ENCODE data around the gene TSC22D4. TPM values are rescaled to one million over a fixed set of nuclear protein-coding genes. Genes with fewer than 3 reads are reported as not detected.

TSC22D4 gene
- total and polyA plus RNA-seq, 2 experiments from 2014 or later, result 14.6 to 24.9 TPM

DNA sequence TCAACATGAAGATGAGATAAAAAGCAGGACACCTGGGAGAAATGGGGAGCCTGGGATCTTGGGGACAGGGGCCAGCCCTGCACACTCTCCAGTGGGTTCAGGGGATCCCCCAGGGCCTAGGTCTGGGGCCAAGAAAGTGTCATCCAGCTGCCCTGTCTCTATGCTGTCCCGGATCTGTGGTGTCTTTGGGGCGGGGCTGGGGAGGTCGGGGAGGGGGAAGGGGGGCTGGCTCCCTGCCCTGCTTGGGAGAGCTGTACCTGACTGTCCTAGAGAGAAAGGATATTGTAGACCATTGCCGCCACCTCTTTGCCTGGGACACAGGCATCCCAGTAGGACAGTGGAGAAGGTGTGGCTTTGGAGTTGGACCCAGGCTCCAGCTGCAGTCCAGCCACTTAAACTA lies 8.0 kb downstream of the TSC22D4 start (continued):
- TF ChIP-seq, protein P1, sequence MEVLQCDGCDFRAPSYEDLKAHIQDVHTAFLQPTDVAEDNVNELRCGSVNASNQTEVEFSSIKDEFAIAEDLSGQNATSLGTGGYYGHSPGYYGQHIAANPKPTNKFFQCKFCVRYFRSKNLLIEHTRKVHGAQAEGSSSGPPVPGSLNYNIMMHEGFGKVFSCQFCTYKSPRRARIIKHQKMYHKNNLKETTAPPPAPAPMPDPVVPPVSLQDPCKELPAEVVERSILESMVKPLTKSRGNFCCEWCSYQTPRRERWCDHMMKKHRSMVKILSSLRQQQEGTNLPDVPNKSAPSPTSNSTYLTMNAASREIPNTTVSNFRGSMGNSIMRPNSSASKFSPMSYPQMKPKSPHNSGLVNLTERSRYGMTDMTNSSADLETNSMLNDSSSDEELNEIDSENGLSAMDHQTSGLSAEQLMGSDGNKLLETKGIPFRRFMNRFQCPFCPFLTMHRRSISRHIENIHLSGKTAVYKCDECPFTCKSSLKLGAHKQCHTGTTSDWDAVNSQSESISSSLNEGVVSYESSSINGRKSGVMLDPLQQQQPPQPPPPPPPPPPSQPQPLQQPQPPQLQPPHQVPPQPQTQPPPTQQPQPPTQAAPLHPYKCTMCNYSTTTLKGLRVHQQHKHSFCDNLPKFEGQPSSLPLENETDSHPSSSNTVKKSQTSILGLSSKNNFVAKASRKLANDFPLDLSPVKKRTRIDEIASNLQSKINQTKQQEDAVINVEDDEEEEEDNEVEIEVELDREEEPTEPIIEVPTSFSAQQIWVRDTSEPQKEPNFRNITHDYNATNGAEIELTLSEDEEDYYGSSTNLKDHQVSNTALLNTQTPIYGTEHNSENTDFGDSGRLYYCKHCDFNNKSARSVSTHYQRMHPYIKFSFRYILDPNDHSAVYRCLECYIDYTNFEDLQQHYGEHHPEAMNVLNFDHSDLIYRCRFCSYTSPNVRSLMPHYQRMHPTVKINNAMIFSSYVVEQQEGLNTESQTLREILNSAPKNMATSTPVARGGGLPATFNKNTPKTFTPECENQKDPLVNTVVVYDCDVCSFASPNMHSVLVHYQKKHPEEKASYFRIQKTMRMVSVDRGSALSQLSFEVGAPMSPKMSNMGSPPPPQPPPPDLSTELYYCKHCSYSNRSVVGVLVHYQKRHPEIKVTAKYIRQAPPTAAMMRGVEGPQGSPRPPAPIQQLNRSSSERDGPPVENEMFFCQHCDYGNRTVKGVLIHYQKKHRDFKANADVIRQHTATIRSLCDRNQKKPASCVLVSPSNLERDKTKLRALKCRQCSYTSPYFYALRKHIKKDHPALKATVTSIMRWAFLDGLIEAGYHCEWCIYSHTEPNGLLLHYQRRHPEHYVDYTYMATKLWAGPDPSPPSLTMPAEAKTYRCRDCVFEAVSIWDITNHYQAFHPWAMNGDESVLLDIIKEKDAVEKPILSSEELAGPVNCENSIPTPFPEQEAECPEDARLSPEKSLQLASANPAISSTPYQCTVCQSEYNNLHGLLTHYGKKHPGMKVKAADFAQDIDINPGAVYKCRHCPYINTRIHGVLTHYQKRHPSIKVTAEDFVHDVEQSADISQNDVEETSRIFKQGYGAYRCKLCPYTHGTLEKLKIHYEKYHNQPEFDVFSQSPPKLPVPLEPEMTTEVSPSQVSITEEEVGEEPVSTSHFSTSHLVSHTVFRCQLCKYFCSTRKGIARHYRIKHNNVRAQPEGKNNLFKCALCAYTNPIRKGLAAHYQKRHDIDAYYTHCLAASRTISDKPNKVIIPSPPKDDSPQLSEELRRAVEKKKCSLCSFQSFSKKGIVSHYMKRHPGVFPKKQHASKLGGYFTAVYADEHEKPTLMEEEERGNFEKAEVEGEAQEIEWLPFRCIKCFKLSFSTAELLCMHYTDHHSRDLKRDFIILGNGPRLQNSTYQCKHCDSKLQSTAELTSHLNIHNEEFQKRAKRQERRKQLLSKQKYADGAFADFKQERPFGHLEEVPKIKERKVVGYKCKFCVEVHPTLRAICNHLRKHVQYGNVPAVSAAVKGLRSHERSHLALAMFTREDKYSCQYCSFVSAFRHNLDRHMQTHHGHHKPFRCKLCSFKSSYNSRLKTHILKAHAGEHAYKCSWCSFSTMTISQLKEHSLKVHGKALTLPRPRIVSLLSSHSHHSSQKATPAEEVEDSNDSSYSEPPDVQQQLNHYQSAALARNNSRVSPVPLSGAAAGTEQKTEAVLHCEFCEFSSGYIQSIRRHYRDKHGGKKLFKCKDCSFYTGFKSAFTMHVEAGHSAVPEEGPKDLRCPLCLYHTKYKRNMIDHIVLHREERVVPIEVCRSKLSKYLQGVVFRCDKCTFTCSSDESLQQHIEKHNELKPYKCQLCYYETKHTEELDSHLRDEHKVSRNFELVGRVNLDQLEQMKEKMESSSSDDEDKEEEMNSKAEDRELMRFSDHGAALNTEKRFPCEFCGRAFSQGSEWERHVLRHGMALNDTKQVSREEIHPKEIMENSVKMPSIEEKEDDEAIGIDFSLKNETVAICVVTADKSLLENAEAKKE (CRISPR knock-in tag; IDR thresholded peaks at IDR 0.05), result no peak
- TF ChIP-seq STAT1 (IDR thresholded peaks at IDR 0.05; ENCODE audit: unreplicated experiment), result no peak
- TF ChIP-seq NANOG (IDR thresholded peaks at IDR 0.05; ENCODE audit: borderline replicate concordance), result no peak

DNA sequence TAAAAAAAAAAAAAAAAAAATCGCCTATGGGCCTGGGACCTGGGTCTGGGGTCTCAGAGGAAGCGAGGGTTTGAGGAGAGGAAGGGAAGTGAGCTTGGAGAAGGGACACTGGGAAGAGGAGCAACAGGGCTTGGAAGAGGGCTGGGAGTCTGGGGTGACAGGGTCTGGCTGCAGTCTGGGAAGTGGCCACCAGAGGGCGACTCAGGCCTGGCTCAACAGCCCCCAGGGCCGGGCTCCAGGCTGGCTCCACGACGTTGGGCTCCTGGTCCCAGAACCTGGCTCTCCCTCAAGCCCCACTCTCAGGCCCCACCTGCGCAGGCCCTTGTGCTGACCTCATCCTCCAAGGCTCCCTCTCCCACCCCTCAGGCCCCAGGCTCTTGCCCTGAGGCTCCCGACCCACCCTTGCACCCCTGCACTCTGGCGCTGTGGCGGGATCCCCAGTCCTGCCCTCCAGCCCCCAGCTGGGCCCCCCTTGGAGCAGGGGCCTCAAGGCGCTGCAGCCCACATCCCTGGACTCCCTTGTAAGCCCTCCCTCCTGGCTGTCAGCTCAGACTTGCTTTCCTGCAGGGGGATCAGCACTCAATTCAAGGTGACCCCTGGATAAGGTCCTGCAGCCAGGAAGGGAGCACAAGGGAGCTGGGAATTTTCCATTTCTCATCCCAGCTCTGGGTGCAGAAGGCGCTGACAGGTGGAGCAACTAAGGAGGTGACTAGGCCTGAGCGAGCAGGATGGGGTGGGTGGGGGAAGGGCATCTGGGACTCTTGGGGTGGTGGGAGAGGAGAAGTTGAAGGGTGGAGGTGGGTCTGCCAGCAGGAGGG lies 9.6 kb downstream of the TSC22D4 start:
- peaks cover 5% of the 10 kb centered on the region; the same call in 1 of the 3 replicates for H3K36me3 Mint-ChIP-seq (ENCODE audit: low read depth)
- no peak overlapping the region for H3K27ac Mint-ChIP-seq

More for the DNA sequence above, 9.6 kb downstream of the TSC22D4 start:
- Mint-ChIP-seq H3K9me3 (no peaks in the 10 kb centered on the region; the same call in 2 of the 3 replicates), H3K4me1 (peaks cover 13% of the 10 kb centered on the region; the same call in 2 of the 3 replicates), H3K27me3 (ENCODE audit: insufficient read depth, low read depth, poor library complexity) (peaks cover 4% of the 10 kb centered on the region), H3K4me3 (no peak overlapping the region; the same call in 2 of the 3 replicates)
- TF ChIP-seq ZNF331 (CRISPR knock-in tag; IDR thresholded peaks at IDR 0.05; ENCODE audit: low read depth), result no peak
- TF ChIP-seq, protein P2, sequence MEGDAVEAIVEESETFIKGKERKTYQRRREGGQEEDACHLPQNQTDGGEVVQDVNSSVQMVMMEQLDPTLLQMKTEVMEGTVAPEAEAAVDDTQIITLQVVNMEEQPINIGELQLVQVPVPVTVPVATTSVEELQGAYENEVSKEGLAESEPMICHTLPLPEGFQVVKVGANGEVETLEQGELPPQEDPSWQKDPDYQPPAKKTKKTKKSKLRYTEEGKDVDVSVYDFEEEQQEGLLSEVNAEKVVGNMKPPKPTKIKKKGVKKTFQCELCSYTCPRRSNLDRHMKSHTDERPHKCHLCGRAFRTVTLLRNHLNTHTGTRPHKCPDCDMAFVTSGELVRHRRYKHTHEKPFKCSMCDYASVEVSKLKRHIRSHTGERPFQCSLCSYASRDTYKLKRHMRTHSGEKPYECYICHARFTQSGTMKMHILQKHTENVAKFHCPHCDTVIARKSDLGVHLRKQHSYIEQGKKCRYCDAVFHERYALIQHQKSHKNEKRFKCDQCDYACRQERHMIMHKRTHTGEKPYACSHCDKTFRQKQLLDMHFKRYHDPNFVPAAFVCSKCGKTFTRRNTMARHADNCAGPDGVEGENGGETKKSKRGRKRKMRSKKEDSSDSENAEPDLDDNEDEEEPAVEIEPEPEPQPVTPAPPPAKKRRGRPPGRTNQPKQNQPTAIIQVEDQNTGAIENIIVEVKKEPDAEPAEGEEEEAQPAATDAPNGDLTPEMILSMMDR (conservative IDR thresholded peaks at IDR 0.05; ENCODE audit: low read depth in 2 of 2), result peak; percentile 75 to 97
- DNase-seq (ENCODE audit: low spot score), result peak; percentile 92
- H3K79me2 ChIP-seq (replicated peaks; ENCODE audit: insufficient read depth), result no peaks in the 10 kb centered on the region
- 0 out of 2 replicates have a peak overlapping the region, but pooled peaks have one; percentile 23 for H3K4me3 ChIP-seq
- peaks cover 3% of the 10 kb centered on the region; the same call in 1 of the 2 replicates for H4K20me1 ChIP-seq (replicated peaks; ENCODE audit: insufficient read depth)
- no peaks in the 10 kb centered on the region for H3K9me2 ChIP-seq (ENCODE audit: insufficient read depth)
- H3F3A ChIP-seq (replicated peaks; ENCODE audit: low read depth), result no peaks in the 10 kb centered on the region; the same call in 1 of the 2 replicates
- peak; percentile 85 for ATAC-seq
- H2AFZ ChIP-seq, result no peak overlapping the region
- no peaks in the 10 kb centered on the region; the same call in 1 of the 2 replicates for H3K36me3 ChIP-seq (ENCODE audit: insufficient read depth)
- no peak overlapping the region for H3K4me2 ChIP-seq
- H3K27ac ChIP-seq (ENCODE audit: low read depth), result no peak overlapping the region
- peaks cover 4% of the 10 kb centered on the region; the same call in 1 of the 2 replicates for H3K4me1 ChIP-seq (ENCODE audit: insufficient read depth)
- no peaks in the 10 kb centered on the region for H3K27me3 ChIP-seq (ENCODE audit: insufficient read depth)
